H54 (cell line): Measurements from ENCODE around the gene GBP6.
"Not testable (repeated sequence)": the region's sequence is repeated elsewhere in the genome, so short reads cannot be mapped to it uniquely, and the experiment has no call there.

Experiments used
- DNase-seq: peaks from one replicate; pipeline ENCODE4 v3.0.0; 2011; ENCODE audit warnings: low spot score, mixed read lengths; ENCODE audit not compliant: insufficient read length
- FAIRE-seq: peaks from 3 replicates; lab custom pipeline; 2011; peaks lifted over from hg19 to GRCh38; lab: Jason Lieb, UNC
- POLR2A ChIP-seq: IDR thresholded peaks from 2 replicates; pipeline ENCODE4 v1.6.1; 2011; ENCODE audit warnings: low read depth, mild to moderate bottlenecking, low read length

The GBP6 gene, protein sequence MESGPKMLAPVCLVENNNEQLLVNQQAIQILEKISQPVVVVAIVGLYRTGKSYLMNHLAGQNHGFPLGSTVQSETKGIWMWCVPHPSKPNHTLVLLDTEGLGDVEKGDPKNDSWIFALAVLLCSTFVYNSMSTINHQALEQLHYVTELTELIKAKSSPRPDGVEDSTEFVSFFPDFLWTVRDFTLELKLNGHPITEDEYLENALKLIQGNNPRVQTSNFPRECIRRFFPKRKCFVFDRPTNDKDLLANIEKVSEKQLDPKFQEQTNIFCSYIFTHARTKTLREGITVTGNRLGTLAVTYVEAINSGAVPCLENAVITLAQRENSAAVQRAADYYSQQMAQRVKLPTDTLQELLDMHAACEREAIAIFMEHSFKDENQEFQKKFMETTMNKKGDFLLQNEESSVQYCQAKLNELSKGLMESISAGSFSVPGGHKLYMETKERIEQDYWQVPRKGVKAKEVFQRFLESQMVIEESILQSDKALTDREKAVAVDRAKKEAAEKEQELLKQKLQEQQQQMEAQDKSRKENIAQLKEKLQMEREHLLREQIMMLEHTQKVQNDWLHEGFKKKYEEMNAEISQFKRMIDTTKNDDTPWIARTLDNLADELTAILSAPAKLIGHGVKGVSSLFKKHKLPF

DNA sequence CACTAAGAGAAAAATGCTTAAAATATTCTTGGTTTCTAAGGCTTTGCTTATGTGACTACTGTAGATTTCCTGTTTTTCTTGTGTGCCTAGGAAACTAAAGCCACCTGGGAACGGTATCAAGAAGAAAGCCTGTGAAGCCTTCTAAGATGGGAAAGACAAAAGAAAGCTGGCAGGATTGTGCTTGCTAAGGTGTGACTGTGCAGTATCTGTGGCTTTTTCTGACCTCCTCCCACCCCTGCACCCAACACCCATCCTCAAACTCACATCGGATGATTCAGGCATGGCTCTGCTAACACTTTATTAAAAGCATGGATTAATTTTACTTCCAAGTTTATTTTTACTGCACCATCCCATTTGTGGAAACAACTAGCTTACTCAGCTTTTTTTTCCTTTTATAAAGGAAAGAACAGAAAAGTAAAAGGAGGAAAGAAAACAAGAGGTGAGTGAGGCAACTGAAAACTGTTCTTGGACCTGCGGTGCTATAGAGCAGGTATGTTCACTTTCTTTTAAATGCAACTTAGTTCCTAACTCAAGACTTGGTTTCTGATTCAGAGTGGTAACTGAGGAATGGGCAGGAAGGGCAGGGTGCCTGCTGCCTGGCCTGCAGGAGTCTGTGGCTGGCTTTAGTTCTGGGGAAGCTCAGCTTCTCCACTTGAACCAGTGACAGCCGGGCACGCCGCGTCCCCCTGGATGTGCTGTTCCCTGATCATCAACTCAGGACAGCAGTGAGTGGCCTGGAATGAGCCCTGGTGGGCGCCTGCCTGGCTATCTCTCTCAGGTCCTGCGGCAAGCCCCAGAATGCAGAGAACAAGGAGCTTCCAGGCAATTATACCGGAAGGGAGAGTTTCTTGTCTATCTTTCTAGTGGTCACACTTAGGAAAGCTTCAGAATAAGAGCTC lies at the start of gene GBP6:
TSS of gene GBP6 (plus strand) at position 422 of the 899 bp plus-strand sequence. CDS start 4,493 bp downstream, outside the sequence.
- DNase-seq (no peak), FAIRE-seq (no peak)
- TF ChIP-seq POLR2A, result no peak

DNA sequence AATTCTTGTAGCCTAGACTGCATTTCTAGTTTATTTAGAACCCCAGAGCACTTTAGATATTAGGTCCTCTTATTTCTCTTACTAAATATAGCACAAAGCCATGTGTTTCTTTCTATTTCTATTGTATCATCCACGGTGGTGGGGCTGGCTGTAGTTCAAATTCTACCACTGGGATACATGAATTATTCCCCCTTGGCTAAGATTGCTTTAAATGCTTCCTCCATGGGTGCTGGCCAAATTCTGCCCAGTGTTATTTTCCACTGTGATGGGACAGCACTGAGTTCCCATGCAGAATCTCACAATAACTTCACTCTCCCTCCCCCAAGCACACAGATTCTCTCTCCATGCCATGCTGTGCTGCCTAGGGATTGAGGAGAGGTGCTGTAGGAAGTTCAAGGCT lies 41.5 kb upstream of the GBP6 start:
- no peak for TF ChIP-seq POLR2A
- FAIRE-seq (no peak), DNase-seq (no peak)

DNA sequence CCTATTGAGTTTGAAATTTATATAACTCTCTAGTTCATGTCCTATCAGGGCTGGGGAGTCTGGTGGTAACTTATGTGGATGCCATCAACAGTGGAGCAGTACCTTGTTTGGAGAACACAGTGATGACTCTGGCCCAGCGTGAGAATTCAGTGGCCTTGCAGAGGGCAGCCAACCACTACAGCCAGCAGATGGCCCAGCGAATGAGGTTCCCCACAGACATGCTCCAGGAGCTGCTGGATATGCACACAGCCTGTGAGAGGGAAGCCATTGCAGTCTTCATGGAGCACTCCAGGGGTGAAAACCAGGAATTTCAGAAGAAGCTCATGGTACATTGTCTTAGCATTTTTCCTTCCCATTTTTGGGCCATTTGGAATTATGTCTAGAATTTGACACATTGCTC lies 32.0 kb upstream of the GBP6 start:
- FAIRE-seq, result no peak
- DNase-seq, result no peak
- no peak for TF ChIP-seq POLR2A

DNA sequence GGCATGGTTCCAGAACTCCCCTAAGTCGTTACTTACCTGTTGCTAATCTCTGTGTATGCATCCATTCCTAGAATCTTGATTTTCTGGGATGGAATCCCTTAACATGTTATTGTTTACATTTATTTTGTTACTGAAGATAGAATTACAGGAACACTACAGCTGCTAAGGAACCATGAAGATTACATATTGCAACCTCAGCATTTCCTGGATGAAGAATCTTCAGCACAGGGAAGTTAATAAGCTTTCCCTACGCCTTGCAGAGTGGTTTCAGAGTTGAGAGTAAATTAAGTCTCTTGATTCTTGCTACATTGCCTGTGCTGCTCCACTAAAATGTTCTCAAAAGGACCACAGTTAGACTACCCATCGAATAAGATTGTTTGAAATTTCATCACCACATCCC lies 31.4 kb upstream of the GBP6 start:
- DNase-seq, result no peak
- no peak for FAIRE-seq
- TF ChIP-seq POLR2A, result no peak

DNA sequence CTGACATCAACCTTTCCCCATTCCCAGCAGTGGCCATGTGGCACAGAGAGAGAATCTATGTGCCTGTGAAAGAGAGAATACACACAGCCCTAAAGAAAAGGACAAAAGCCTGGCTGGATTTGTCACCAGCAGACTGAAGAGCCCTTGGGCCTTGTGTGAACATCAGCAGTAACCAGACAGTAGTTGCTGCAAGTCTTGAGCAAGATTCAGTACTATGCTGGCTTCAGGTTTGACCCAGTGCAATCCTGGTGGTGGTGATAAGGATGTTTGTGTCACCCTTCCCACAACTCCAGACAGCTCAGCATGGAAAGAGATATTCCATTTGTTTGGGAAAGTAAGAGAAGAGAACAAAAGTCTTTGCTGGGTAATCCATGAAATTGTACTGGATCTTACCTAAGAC lies 28.4 kb upstream of the GBP6 start:
- no peak for TF ChIP-seq POLR2A
- FAIRE-seq, result no peak
- DNase-seq, result no peak

- no peak for TF ChIP-seq POLR2A
- no peak for FAIRE-seq
Observed at GRCh38 chr1:89337903-89338302, 26.0 kb upstream of the GBP6 start.

GRCh38 chr1:89339039-89339438 lies 24.8 kb upstream of the GBP6 start:
- no peak for TF ChIP-seq POLR2A
- no peak for FAIRE-seq
- DNase-seq, result no peak

More at GRCh38 chr1:89337903-89338302, 26.0 kb upstream of the GBP6 start:
- DNase-seq, result no peak

DNA sequence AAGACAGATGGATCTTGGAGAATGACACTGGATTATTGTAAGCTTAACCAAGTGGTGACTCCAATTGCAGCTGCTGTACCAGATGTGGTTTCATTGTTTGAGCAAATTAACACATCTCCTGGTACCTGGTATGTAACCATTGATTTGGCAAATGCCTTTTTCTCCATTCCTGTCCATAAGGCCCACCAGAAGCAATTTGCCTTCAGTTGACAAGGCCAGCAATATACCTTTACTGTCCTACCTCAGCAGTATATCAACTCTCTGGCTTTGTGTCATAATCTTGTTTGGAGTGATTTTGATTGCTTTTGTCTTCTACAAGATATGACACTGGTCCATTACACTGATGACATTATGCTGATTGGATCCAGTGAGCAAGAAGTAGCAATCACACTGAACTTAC lies 18.4 kb upstream of the GBP6 start:
- not testable (repeated sequence) for FAIRE-seq

GRCh38 chr1:89347296-89347695 lies 16.6 kb upstream of the GBP6 start:
- no peak for FAIRE-seq
- TF ChIP-seq POLR2A, result no peak
- DNase-seq, result no peak

More for the DNA sequence above, 18.4 kb upstream of the GBP6 start:
- not testable (repeated sequence) for DNase-seq

DNA sequence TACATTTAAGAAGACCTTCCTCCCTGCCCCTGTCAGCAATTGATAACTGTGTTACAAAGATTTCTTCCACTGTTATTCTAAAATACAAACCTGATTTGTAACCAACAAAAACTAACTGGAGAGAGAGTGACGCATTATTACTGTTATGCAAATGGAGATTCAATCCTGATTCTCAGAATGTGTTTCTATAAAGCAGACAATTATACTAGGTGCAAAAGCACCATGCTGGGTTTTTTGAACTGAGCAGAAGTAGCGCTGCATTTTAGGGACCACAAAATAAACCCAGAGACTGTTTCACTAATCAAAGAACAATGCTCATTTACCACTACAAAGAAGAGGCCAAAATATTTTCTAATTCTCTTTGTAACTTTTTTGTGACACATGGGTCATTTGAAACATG lies 13.6 kb upstream of the GBP6 start:
- FAIRE-seq (no peak), DNase-seq (no peak)
- no peak for TF ChIP-seq POLR2A

DNA sequence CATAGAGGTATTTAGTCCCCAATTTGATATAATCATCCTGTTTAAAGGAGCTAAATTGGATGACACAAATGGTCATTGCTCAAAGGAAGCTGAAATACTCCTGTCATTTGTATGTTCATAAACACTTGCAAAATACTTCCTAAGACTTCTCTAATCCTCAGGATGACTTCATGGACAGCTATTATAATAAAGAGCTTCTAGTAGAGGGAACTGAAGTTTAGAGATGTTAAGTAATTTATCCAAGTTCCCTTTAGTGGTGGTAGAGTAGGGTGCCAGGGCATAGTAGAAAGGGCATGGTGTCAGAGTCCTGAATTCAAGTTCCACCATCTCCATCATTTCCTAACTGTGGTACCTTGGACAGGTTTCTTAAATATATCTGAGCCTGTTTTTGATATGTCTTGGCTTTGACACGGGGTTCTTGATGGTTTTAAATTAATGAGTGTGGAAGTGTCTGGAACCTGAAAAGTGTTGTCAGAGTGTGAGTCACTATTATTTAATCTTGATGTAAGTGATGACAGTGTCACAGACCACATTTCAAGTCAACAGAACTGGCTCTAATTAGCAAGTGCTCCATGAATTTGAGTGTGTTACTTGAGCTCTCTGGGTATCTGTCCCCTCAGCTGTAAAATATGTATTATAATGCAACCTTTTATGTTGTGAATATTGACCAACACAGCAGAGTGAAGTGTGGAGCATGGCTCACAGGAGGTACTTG lies 12.1 kb upstream of the GBP6 start:
- TF ChIP-seq POLR2A, result no peak
- DNase-seq (no peak), FAIRE-seq (no peak)

DNA sequence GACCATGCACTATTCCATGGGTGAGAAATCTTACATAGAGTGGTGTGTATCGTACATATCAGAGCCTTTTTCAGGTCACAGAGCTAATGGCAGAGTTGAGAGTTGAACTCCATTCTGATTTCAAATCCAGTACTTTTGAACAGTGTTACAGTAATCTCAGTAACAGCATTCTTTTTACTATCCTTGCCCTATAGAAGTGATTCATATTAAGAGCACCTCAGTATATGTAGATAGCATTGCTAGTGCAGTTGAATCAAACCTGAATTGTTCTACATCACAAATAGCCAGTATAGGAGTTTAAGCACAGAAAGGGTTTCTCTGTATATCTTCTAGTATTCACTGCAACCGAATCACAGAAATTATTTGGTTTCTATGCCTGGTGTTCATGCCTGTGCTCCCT lies 11.4 kb upstream of the GBP6 start:
- TF ChIP-seq POLR2A, result no peak
- DNase-seq, result no peak
- no peak for FAIRE-seq

GRCh38 chr1:89354205-89354604 lies 9.7 kb upstream of the GBP6 start:
- no peak for FAIRE-seq
- TF ChIP-seq POLR2A, result no peak
- DNase-seq, result no peak
